ENCODE data around the gene SCUBE1.

Gene SCUBE1

DNA sequence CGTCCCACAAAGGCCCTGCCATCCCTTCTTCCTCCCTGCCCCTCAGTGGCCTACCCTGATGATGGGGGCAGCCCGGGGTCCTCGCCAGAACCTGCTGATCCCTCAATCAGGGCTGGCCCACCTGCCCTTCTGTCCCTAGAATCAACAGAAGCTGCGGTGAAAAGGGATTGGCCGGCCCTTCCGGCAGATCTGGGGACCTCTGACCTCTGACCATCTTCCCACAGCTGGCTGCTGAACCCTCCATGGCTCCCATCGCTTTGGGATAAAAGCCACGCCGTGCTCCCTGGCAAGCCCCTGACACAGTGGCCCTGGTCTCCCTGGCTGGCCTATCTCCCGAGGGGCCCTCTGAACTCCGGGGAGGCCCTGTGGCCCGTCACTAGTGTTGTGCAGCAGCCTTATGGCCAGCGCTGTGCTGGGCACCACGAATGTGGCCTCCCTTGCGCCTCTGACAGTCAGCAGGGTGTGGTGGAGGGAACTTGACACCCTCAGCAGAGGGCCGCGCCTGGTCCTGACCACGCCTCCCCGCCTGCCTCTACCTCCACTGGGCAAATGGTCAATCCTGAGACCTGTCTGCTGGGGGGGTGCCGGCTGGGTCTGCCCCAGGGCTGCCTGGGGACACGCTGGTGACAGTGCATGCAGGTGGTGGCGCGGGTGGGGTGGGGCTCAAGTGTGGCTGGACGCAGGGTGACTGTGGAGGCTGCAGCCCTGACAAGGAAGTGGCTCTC, 98.2 kb downstream of the SCUBE1 start:
- Mint-ChIP-seq H3K4me3 (no peak overlapping the region), H3K9me3 (no peaks in the 10 kb centered on the region), H3K36me3 (ENCODE audit: low read depth) (no peaks in the 10 kb centered on the region), H3K27me3 (ENCODE audit: low read depth) (peaks cover 6% of the 10 kb centered on the region), H3K4me1 (peaks cover 1% of the 10 kb centered on the region), H3K27ac (no peak overlapping the region)
- TF ChIP-seq, protein P1, sequence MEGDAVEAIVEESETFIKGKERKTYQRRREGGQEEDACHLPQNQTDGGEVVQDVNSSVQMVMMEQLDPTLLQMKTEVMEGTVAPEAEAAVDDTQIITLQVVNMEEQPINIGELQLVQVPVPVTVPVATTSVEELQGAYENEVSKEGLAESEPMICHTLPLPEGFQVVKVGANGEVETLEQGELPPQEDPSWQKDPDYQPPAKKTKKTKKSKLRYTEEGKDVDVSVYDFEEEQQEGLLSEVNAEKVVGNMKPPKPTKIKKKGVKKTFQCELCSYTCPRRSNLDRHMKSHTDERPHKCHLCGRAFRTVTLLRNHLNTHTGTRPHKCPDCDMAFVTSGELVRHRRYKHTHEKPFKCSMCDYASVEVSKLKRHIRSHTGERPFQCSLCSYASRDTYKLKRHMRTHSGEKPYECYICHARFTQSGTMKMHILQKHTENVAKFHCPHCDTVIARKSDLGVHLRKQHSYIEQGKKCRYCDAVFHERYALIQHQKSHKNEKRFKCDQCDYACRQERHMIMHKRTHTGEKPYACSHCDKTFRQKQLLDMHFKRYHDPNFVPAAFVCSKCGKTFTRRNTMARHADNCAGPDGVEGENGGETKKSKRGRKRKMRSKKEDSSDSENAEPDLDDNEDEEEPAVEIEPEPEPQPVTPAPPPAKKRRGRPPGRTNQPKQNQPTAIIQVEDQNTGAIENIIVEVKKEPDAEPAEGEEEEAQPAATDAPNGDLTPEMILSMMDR (IDR thresholded peaks at IDR 0.05; ENCODE audit: unreplicated experiment in 3 of 3): no peak

DNA sequence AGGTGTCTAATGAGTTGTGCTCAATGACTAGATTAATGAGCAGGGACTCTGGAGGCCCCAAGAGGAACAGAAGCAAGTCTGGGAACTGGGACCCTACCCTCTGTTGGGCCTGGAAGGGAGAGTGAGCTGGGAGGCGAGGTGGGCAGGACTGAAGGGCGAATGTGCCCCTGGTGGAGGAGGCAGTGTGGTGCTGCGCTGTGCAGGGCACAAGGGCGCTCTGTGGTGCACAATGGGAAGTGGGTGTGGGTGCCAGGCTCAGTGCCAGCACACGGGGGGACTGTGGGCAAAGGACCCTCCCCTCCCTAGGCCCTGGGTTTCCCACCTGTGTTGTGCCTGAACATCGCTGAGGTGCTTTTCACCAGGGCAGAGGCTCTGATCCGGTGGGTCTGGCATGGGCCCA, 98.8 kb downstream of the SCUBE1 start:
- Mint-ChIP-seq H3K9me3 (no peaks in the 10 kb centered on the region), H3K4me1 (peaks cover 7% of the 10 kb centered on the region), H3K4me3 (no peak overlapping the region), H3K27me3 (ENCODE audit: low read depth) (peaks cover 5% of the 10 kb centered on the region), H3K36me3 (ENCODE audit: low read depth) (no peaks in the 10 kb centered on the region), H3K27ac (no peak overlapping the region)
- TF ChIP-seq, protein P1 (IDR thresholded peaks at IDR 0.05; ENCODE audit: unreplicated experiment in 3 of 3): no peak

DNA sequence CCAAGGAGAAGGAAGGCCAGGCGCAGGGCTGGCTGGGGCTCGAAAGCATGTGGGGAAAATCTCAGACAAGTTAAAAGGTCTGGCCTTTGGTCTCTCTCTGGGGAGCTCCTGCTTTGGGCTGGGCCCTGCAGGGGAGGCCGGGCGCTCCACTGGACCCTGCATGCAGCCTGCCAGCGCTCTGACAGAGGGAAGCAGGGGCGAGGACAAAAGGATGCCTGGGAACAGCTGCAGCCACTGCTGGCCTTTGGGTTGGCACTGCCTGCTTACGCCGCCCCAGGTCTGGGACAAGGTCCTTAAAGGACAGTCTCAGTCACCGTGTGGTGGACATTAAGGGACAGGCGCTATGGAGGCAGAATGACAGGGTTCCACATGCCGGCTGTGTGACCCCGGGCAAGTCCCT, 99.8 kb downstream of the SCUBE1 start:
- TF ChIP-seq, protein P1 (IDR thresholded peaks at IDR 0.05; ENCODE audit: unreplicated experiment in 3 of 3): no peak
- H3K36me3 Mint-ChIP-seq (ENCODE audit: low read depth): no peaks in the 10 kb centered on the region
- H3K9me3 Mint-ChIP-seq: no peaks in the 10 kb centered on the region
- H3K4me3 Mint-ChIP-seq: no peak overlapping the region
- H3K27me3 Mint-ChIP-seq (ENCODE audit: low read depth): peaks cover 2% of the 10 kb centered on the region
- H3K4me1 Mint-ChIP-seq: peaks cover 11% of the 10 kb centered on the region
- H3K27ac Mint-ChIP-seq: no peak overlapping the region

DNA sequence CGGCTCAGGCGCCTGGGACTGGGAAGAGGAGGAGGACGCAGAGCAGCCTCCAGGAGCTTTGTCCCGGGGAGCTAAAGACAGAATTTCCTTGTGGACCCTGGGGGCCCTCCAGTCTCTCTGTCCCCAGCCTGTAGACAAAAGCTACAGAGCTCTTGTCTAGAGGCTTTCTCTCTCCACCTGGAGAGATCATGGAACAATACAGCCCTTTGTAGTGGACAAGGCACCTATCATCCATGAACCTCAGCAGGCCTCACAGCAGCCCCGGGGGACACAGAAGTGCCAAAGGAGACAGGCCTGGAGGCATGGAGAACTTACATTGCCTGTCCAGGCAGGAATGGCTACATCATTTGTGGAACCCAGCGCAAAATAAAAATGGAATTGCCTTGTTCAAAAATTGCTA, 100.5 kb downstream of the SCUBE1 start:
- no peak overlapping the region for H3K27ac Mint-ChIP-seq

DNA sequence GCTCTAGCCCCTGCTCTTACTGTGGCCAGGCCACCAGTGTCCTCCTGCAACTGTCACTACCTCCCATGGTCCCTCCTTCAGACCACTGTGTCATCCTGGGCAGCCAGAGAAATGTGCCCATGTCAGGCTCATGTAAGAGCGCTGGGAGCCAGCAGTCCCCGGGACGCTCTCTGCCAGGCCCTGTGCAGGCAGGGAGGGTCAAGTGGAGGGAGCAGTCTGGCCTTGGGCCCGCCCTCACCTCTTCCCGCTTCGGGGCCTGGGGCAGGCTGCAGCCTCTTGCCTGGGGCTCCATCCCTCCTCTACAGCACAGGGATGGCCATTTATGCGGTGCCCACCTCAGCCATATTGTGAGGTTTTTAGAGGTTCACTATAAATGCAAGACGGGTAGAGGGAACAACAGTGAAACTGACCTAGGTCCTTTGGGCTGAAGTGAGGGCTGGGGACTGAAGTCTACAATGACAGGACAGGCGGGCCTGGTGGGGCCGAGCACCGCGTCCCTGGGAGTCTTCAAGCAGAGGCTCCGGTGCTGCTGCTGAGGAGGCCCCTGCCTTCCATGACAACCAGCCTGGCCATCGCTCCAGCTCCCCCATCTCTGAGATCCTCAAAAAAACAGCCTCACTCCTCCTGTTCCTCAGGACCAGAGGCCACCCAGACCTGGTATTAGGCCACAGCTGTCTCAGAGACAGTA, 101.3 kb downstream of the SCUBE1 start:
- Mint-ChIP-seq H3K27ac (no peak overlapping the region), H3K27me3 (ENCODE audit: low read depth) (peaks cover 7% of the 10 kb centered on the region), H3K36me3 (ENCODE audit: low read depth) (no peaks in the 10 kb centered on the region), H3K4me1 (peaks cover 15% of the 10 kb centered on the region), H3K9me3 (no peaks in the 10 kb centered on the region), H3K4me3 (no peak overlapping the region)
- TF ChIP-seq, protein P1 (IDR thresholded peaks at IDR 0.05; ENCODE audit: unreplicated experiment in 3 of 3): no peak

More for the DNA sequence above, 100.5 kb downstream of the SCUBE1 start:
- peaks cover 15% of the 10 kb centered on the region for H3K4me1 Mint-ChIP-seq
- H3K27me3 Mint-ChIP-seq (ENCODE audit: low read depth): peaks cover 7% of the 10 kb centered on the region
- H3K4me3 Mint-ChIP-seq: no peak overlapping the region
- TF ChIP-seq, protein P1 (IDR thresholded peaks at IDR 0.05; ENCODE audit: unreplicated experiment in 3 of 3): no peak
- H3K9me3 Mint-ChIP-seq: no peaks in the 10 kb centered on the region
- no peaks in the 10 kb centered on the region for H3K36me3 Mint-ChIP-seq (ENCODE audit: low read depth)
